ENCODE data around the gene PLEKHN1.
"Not testable (repeated sequence)": the region's sequence is repeated elsewhere in the genome, so short reads cannot be mapped to it uniquely, and the experiment has no call there.

PLEKHN1 gene

GRCh38 chr1:1004780-1005697 lies 38.8 kb downstream of the PLEKHN1 start:
- DNase-seq (ENCODE audit: low read depth) = no peak
- no peak for TF ChIP-seq CTCF (IDR thresholded peaks at IDR 0.05; ENCODE audit: control insufficient read depth, insufficient read depth, low read depth, low read length, missing control alignments)
- no peak overlapping the region for H3K4me3 ChIP-seq (ENCODE audit: control insufficient read depth, low read depth, low read length)

- TF ChIP-seq CTCF (IDR thresholded peaks at IDR 0.05; ENCODE audit: control insufficient read depth, insufficient read depth, low read depth, low read length, missing control alignments) = no peak
- DNase-seq (ENCODE audit: low read depth) = no peak
- H3K4me3 ChIP-seq (ENCODE audit: control insufficient read depth, low read depth, low read length) = no peak overlapping the region
Measured at GRCh38 chr1:1005774-1006304, 39.6 kb downstream of the PLEKHN1 start.

- TF ChIP-seq CTCF (IDR thresholded peaks at IDR 0.05; ENCODE audit: control insufficient read depth, insufficient read depth, low read depth, low read length, missing control alignments) = no peak
- H3K4me3 ChIP-seq (ENCODE audit: control insufficient read depth, low read depth, low read length) = no peak overlapping the region
- DNase-seq (ENCODE audit: low read depth) = no peak
Measured at GRCh38 chr1:1006305-1007159, 40.2 kb downstream of the PLEKHN1 start.

GRCh38 chr1:1010131-1010530 lies 43.8 kb downstream of the PLEKHN1 start:
- not testable (repeated sequence) for H3K4me3 ChIP-seq (ENCODE audit: control insufficient read depth, low read depth, low read length); DNase-seq (ENCODE audit: low read depth)

- TF ChIP-seq CTCF (IDR thresholded peaks at IDR 0.05; ENCODE audit: control insufficient read depth, insufficient read depth, low read depth, low read length, missing control alignments) = no peak
- DNase-seq (ENCODE audit: low read depth) = no peak
- H3K4me3 ChIP-seq (ENCODE audit: control insufficient read depth, low read depth, low read length) = no peak overlapping the region
Measured at GRCh38 chr1:1011396-1011949, 45.2 kb downstream of the PLEKHN1 start.

GRCh38 chr1:1012736-1013104 lies 46.4 kb downstream of the PLEKHN1 start:
- peak overlapping the region; percentile 59 for H3K4me3 ChIP-seq (ENCODE audit: control insufficient read depth, low read depth, low read length)
- not testable (repeated sequence) for DNase-seq (ENCODE audit: low read depth)

GRCh38 chr1:1013105-1013921 lies 47.0 kb downstream of the PLEKHN1 start, which contains the start of gene ISG15:
TSS of gene ISG15 (plus strand) at chr1:1013497. CDS start at chr1:1013574, 77 bp downstream.
- peak within 1 kb of the TSS; percentile 59 for H3K4me3 ChIP-seq (ENCODE audit: control insufficient read depth, low read depth, low read length)
- TF ChIP-seq CTCF (IDR thresholded peaks at IDR 0.05; ENCODE audit: control insufficient read depth, insufficient read depth, low read depth, low read length, missing control alignments) = no peak
- DNase-seq (ENCODE audit: low read depth) = peak; percentile 51

All from AG09309 (cell line).